Measurements from ENCODE around the gene EEF1G. TPM values are rescaled to one million over a fixed set of nuclear protein-coding genes. Genes with fewer than 3 reads are reported as not detected.
A peak's percentile ranks its signal among the peaks of the same experiment; 100 is the strongest.

Gene EEF1G
- total and polyA plus RNA-seq, 9 of the 15 experiments (the other 6 are each of a cell fraction or from before 2014, with no cell fraction given), result 985 to 2,349 (median 2,035) TPM

DNA sequence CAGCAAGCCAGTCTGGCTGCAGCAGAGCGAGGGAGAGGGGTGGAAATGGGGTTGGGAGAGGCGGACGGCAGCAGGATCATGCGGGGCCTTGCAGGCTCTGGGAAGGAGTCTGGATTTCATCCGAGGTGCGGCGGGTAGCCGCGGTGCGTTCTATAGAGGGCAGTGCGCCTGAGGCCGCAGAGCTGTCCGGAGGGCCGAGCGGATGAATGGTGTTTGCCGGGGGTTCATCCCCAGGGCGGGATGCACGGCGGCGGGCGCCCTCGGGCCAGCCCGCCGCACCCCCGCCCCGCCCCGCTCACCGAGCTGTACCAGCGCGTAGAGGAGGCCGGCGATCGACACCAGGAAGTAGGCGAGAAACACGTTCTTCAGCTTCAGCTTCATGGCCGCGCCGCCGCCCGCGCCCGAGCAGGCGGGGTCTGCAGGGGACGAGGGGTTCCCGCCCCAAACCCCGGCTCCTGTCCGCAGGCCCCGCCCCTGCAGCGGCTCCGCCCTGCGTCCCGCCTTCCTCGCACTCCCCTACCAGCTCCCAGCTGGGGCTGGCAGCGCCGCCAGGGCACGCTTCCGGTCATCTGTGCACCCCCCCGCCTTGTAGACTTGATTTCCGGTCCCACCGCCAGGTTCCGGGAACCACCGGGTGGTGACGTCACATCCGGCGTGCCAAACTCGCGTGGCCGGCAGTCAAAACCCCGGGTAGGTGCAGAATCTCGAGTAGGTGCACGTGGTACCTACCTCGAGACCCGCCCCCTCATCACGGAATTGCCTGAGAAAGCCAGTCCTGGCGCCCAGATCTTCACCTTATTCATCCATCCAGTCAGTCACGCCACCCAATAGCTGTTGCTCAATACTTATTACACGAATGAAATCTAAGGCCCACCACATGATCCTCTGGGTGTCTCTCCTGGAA is 48.1 kb upstream of the EEF1G start, which contains the start of gene B3GAT3 (continued):
- TF ChIP-seq, protein P1, sequence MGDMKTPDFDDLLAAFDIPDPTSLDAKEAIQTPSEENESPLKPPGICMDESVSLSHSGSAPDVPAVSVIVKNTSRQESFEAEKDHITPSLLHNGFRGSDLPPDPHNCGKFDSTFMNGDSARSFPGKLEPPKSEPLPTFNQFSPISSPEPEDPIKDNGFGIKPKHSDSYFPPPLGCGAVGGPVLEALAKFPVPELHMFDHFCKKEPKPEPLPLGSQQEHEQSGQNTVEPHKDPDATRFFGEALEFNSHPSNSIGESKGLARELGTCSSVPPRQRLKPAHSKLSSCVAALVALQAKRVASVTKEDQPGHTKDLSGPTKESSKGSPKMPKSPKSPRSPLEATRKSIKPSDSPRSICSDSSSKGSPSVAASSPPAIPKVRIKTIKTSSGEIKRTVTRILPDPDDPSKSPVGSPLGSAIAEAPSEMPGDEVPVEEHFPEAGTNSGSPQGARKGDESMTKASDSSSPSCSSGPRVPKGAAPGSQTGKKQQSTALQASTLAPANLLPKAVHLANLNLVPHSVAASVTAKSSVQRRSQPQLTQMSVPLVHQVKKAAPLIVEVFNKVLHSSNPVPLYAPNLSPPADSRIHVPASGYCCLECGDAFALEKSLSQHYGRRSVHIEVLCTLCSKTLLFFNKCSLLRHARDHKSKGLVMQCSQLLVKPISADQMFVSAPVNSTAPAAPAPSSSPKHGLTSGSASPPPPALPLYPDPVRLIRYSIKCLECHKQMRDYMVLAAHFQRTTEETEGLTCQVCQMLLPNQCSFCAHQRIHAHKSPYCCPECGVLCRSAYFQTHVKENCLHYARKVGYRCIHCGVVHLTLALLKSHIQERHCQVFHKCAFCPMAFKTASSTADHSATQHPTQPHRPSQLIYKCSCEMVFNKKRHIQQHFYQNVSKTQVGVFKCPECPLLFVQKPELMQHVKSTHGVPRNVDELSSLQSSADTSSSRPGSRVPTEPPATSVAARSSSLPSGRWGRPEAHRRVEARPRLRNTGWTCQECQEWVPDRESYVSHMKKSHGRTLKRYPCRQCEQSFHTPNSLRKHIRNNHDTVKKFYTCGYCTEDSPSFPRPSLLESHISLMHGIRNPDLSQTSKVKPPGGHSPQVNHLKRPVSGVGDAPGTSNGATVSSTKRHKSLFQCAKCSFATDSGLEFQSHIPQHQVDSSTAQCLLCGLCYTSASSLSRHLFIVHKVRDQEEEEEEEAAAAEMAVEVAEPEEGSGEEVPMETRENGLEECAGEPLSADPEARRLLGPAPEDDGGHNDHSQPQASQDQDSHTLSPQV (IDR thresholded peaks at IDR 0.05), result peak; percentile 90
- TF ChIP-seq ZNF318 (IDR thresholded peaks at IDR 0.05; ENCODE audit: borderline replicate concordance in 1 of 2, low read depth in 1 of 2), result peak in 1 of 2 experiments; percentile 68; a peak in 1 of 4 replicates
- TF ChIP-seq C11orf30 (IDR thresholded peaks at IDR 0.05; ENCODE audit: low read depth), result peak; percentile 60
- no peak for TF ChIP-seq MAFK (IDR thresholded peaks at IDR 0.05; ENCODE audit: low read length)
- TF ChIP-seq SMAD4 (CRISPR knock-in tag; conservative IDR thresholded peaks at IDR 0.05), result peak; percentile 61
- no peak for TF ChIP-seq ZNF174 (CRISPR knock-in tag; IDR thresholded peaks at IDR 0.05)
- no peak for TF ChIP-seq NCOA2 (IDR thresholded peaks at IDR 0.05; ENCODE audit: partially characterized antibody in 2 of 2)
- TF ChIP-seq ZNF449 (CRISPR knock-in tag; IDR thresholded peaks at IDR 0.05), result no peak

Measured in K562 (cell line).